Ureter (tissue), 1 donor: ENCODE results near the gene EFHD2. TPM values are rescaled to one million over a fixed set of nuclear protein-coding genes. Genes with fewer than 3 reads are reported as not detected.
"Not testable (repeated sequence)": the region's sequence is repeated elsewhere in the genome, so short reads cannot be mapped to it uniquely, and the experiment has no call there.

ENCODE experiments used
- DNase-seq: peaks from one replicate; pipeline ENCODE4 v3.0.0-alpha.2; 2020; ENCODE audit warnings: low spot score
- total RNA-seq: library from RNA; stranded (reverse); gene quantifications from one replicate; pipeline ENCODE4 v1.2.4, GENCODE V29; 2023
- donor health status: DM: yes; HTN: yes; CAD: no.

Gene EFHD2, protein sequence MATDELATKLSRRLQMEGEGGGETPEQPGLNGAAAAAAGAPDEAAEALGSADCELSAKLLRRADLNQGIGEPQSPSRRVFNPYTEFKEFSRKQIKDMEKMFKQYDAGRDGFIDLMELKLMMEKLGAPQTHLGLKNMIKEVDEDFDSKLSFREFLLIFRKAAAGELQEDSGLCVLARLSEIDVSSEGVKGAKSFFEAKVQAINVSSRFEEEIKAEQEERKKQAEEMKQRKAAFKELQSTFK
- total RNA-seq, result 103 TPM

GRCh38 chr1:15409388-15410222 lies at the start of gene EFHD2:
TSS of gene EFHD2 (plus strand) at chr1:15409888. CDS start at chr1:15409972, 84 bp downstream.
- DNase-seq, result peak; percentile 82

DNA sequence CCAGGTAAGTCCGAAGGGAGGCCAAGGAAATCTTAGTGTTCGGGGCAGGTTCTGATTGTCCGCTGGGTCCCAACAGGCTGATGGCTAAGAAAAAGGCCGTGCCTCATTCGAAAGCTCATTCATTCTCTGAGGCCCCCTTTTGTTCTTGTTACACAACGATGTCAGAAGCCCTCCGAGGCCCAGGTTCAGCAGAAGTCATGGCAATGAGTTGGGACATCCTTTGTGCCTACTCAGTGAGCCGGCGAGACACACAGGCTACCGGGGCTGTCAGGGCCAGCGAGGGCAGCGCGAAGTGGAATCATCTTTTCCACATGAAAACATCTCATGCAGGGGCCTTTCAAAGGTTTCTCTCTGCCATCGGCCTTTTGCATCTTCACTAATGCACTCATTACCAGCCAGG lies 49.0 kb upstream of the EFHD2 start:
- no peak for DNase-seq

GRCh38 chr1:15362096-15362736 lies 47.5 kb upstream of the EFHD2 start:
- no peak for DNase-seq

GRCh38 chr1:15362737-15363128 lies 47.0 kb upstream of the EFHD2 start:
- no peak for DNase-seq

GRCh38 chr1:15364740-15365139 lies 44.9 kb upstream of the EFHD2 start:
- DNase-seq, result no peak

DNA sequence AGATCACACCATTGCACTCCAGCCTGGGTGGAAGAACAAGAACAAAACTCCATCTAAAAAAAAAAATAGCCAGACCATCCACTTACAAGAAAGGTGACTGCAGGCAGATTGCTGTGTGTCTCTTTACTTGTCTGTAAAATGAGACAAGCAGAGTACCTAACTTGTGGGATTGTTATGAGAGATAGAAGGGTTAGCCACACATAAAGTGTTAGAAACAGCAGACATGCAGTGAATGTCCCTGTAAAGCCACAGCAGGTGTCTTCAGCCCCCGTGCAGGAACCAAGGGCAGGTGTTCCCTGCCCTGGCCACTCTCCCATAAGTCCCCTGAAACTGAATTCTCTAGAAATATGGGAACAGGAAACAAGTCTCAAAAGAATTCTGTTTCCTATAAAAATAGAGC lies 40.8 kb upstream of the EFHD2 start:
- no peak for DNase-seq

DNA sequence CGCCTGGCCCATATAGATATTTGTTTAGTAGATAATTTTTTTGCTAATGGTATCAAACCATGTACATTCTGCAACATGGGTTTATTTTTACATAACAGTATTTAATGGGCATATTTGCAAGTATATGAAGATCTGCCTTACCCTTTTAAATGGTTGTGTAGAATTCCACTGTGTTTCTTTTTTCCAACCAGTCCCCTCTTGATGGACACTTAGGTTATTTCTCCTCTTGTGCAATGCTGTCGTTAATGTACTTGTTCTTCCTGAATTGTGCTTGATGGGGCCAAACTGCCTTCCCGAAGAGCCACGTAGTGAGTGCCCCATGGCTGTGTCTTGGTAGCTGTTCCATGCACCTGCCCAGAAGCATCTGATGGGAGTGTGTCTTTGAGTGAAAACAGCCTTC lies 39.4 kb upstream of the EFHD2 start:
- DNase-seq, result no peak

GRCh38 chr1:15370781-15371520 lies 38.7 kb upstream of the EFHD2 start:
- DNase-seq, result no peak

DNA sequence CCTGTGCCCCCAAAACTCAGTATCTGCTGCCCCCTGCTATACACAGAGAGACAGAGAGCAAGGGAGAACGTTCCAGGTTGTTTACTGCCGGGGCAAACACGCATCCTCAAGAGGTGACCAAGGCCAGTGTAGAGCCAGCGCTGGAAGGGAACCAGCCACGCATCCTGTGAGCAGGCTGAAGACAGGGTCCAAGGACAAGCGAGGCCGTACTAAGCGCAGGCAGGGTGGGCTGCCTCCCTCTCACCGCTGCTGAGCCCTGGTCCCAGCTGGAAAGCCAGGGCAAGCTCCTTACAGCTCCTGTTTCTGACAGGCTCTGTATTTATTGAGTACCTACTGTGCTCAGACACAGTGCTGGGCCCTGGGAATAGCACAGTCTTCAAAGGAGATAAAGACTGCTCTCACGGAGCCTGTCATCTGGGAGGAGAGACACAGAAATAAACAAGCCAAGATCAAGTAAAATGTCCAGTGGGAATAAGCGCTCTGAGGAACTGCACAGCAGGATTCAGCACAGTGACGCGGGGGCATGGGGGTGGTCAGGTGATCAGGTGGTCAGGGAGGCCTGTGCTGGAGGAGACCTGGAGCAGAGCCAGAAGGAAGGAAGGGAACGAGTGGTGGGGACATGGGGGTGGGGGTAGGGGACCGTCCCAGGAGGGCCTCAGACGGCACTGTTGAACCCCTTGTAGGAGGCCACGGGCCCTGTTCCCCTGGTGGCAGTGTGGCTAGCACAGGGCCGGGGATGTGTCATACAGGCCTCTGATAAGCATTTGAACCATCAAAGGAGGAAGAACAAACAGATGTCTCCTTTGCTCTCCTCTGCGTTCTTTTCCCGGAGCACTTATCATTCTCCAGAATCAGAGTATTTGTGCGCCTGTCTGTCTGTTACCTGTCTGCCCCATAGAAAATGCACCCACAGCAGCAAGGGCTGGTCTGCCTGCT lies 37.8 kb upstream of the EFHD2 start:
- DNase-seq, result no peak

DNA sequence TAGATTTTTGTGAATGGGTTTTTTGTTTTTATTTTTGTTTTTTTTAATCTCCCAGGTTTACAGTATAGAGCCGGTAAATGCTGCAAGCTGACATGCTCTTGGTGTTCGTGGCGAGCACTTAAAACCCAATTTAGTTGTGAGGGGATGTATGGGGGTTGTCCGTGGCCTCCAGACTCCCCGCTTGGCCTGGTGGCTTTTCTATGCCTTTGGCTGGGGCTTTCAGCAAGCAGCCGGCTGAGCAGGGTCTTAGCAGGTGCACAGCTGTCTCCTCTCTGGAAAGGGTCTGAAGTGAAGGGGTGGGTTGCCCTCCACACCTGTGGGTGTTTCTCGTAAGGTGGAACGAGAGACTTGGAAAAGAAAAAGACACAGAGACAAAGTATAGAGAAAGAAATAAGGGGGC lies 31.0 kb upstream of the EFHD2 start:
- DNase-seq, result no peak

- DNase-seq, result not testable (repeated sequence)
Measured at GRCh38 chr1:15379151-15379550, 30.5 kb upstream of the EFHD2 start.

GRCh38 chr1:15380601-15381508 lies 28.8 kb upstream of the EFHD2 start:
- no peak for DNase-seq

GRCh38 chr1:15381805-15382204 lies 27.9 kb upstream of the EFHD2 start:
- no peak for DNase-seq

GRCh38 chr1:15382601-15383518 lies 26.8 kb upstream of the EFHD2 start:
- DNase-seq, result no peak

DNA sequence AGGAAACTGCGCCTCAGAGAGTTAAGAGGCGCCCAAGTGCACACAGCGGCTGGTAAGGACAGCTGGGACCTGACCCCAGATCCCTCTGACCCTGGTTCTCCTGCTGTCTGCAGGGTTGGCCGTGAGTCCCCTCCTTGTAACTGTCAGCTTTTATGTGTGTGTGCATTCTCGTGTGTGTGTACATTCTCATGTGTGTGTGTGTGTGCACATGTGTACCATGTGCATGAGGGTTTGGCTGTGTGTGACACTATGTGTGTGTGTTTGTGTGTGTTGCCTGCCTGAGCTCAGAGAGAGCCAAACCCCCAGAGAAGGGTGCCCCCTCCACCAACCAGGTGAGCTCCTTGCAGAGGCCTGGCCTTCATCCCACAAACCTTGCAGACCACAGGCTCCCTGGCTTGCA lies 25.9 kb upstream of the EFHD2 start:
- DNase-seq, result no peak

DNA sequence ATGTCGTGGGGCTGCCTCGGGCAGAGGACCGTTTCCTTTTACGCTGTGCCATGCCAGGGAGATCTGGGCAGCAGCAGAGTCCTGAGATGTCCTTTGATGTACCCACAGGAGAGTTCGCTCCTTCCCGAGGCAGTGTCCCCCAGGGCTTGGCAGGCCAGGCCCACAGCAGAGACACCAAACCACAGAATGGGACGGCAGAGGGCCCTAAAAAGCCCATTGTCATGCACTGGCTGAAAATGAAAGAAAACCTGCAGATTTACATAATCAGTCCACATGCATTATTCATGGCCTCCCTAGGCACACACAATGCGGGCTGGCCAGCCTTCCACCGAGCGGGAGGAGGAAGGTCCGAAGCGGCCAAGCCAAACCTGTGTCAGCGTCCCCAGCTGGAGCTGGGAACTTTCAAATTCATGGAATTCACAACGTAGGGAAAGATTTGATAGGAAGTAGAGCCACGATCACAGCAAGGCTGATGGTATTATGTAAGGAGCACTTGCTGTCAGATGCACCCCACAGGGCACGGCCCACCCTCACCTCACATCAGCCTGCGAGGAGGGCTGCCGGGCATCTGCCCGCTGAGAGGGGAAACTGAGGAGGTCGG lies 25.3 kb upstream of the EFHD2 start:
- no peak for DNase-seq

GRCh38 chr1:15385420-15385819 lies 24.3 kb upstream of the EFHD2 start:
- no peak for DNase-seq

DNA sequence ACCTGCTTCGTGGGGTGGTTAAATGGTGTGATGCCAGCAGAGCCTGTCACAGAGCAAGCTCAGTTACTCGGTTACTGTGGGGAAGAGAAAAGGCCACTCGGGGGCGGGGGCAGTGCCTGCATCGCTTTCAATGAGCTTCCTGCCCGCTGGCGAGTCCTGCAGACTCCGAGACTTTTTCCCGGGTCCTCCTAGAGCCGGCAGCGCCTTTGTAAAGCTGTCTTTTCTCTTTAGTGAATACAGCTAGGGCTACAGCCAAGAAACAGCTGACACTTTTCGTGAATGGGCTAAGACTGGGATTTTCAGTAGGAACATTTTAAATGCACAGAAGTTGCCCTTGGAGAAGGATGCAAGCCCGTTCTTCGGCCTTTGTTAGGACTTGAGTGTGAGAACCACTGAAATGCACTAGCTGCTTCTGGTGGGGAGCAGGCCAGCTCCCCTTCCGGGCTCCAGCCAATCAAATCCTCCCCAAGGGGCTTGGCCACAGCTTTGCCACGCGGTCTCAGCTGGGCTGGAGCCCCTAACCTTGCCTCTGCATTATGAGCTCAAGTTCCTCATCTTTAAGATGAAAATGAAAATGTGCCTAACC lies 23.4 kb upstream of the EFHD2 start:
- no peak for DNase-seq
